K562 (cell line): ENCODE results near the gene FAM78A. TPM values are rescaled to one million over a fixed set of nuclear protein-coding genes. Genes with fewer than 3 reads are reported as not detected.

Experiments used
- CREB3 ChIP-seq: fragments of 450-650 bp; conservative IDR thresholded peaks from 2 replicates; pipeline ENCODE4 v1.6.1; 2016; ENCODE audit warnings: missing genetic modification characterization, low read depth, mild to moderate bottlenecking, missing compliant biosample characterization, moderate library complexity
- CREB3L1 ChIP-seq: fragments of 450-650 bp; IDR thresholded peaks from 2 replicates; pipeline ENCODE4 v1.6.1; 2014; ENCODE audit warnings: low read depth, mild to moderate bottlenecking, moderate library complexity, borderline replicate concordance
- CREB5 ChIP-seq: fragments of 250-450 bp; sonication (Bioruptor Pico); IDR thresholded peaks from 2 replicates; pipeline ENCODE4 v1.5.0; 2020; ENCODE audit warnings: mild to moderate bottlenecking
- CUX1 ChIP-seq: fragments of 200-800 bp; sonication (Bioruptor generic); IDR thresholded peaks from 2 replicates; pipeline ENCODE4 v1.6.1; 2016; ENCODE audit warnings: missing genetic modification characterization, missing compliant biosample characterization
- CXXC5 ChIP-seq: fragments of 250-450 bp; sonication (Bioruptor Pico); IDR thresholded peaks from 2 replicates; pipeline ENCODE4 v1.8.0; 2022; ENCODE audit warnings: inconsistent platforms, mild to moderate bottlenecking, moderate library complexity
- ETV1 ChIP-seq: fragments of 450-650 bp; conservative IDR thresholded peaks from 2 replicates; pipeline ENCODE4 v1.6.1; 2016; ENCODE audit warnings: missing genetic modification characterization, control low read depth, low read depth, missing compliant biosample characterization
- HDAC8 ChIP-seq: fragments of 450-650 bp; IDR thresholded peaks from 2 replicates; pipeline ENCODE4 v1.6.1; 2016; ENCODE audit warnings: mild to moderate bottlenecking, missing genetic modification characterization, moderate library complexity, missing compliant biosample characterization
- HOMEZ ChIP-seq: fragments of 250-450 bp; sonication (Bioruptor Pico); IDR thresholded peaks from 2 replicates; pipeline ENCODE4 v1.4.0; 2020; ENCODE audit warnings: mild to moderate bottlenecking, moderate library complexity
- KDM1A ChIP-seq, 2 experiments: fragments of 450-650 bp; IDR thresholded peaks; 2 replicates each; pipeline ENCODE4 v1.6.1; 2016; ENCODE audit warnings: mild to moderate bottlenecking in 2 of 2
- KLF1 ChIP-seq: fragments of 450-650 bp; IDR thresholded peaks from 2 replicates; pipeline ENCODE4 v1.6.1; 2016; ENCODE audit warnings: missing genetic modification characterization, missing compliant biosample characterization
- POLR2A ChIP-seq: fragments of 450-650 bp; conservative IDR thresholded peaks from 2 replicates; pipeline ENCODE4 v1.6.1; 2016
- TAF9B ChIP-seq: fragments of 450-650 bp; IDR thresholded peaks from 2 replicates; pipeline ENCODE4 v1.6.1; 2018; ENCODE audit warnings: mild to moderate bottlenecking; ENCODE audit not compliant: partially characterized antibody
- ZBTB7A ChIP-seq: IDR thresholded peaks from 2 replicates; pipeline ENCODE4 v1.6.1; 2011; ENCODE audit warnings: low read depth, mild to moderate bottlenecking, low read length, moderate library complexity, borderline replicate concordance; ENCODE audit not compliant: control insufficient read depth
- ZNF134 ChIP-seq: fragments of 250-450 bp; sonication (Bioruptor Pico); conservative IDR thresholded peaks from 2 replicates; pipeline ENCODE4 v1.4.0; 2020
- ZNF57 ChIP-seq: fragments of 450-650 bp; formaldehyde crosslinking; IDR thresholded peaks from 2 replicates; pipeline ENCODE4 v1.4.0; 2020; ENCODE audit warnings: mild to moderate bottlenecking, moderate library complexity
- ZNF717 ChIP-seq: fragments of 250-450 bp; sonication (Bioruptor Pico); IDR thresholded peaks from 2 replicates; pipeline ENCODE4 v1.5.0; 2021
- polyA plus RNA-seq, 8 experiments: library from polyadenylated mRNA; depleted of rRNA in 4 of 8; stranded (reverse) in 5 of 8; unstranded in 3 of 8; fragments of >200 nt; fragmentation: Nextera tagmentation in 2 of 8; fragmentation: Illumina TruSeq in 1 of 8; extraction: Ambion mirVana in 2 of 8; extraction: Trizol in 1 of 8; gene quantifications; 2 replicates each; pipeline versions ENCODE4 v1.2.1 to v1.2.3, GENCODE V29; 2011 to 2014; ENCODE audit warnings: inconsistent platforms in 1 of 8, missing spikeins in 1 of 8
- total RNA-seq, 7 experiments: library from RNA; depleted of rRNA in 6 of 7; stranded (reverse); fragments of >200 nt in 6 of 7; fragmentation: Illumina TruSeq in 2 of 7; extraction: Trizol in 2 of 7; gene quantifications; 2 replicates each; pipeline versions ENCODE4 v1.2.1 to v1.2.3, GENCODE V29; 2011 to 2021; ENCODE audit warnings: low replicate concordance in 1 of 7

The FAM78A gene
- total and polyA plus RNA-seq, 9 of the 15 experiments (the other 6 are each of a cell fraction or from before 2014, with no cell fraction given), result 0.56 to 103 (median 55.2) TPM

- TF ChIP-seq CUX1 (0 out of 2 replicates have a peak, but pooled peaks have one; percentile 14), ZNF717 (CRISPR knock-in tag) (no peak), POLR2A (peak; percentile 46), TAF9B (no peak), ZNF134 (CRISPR knock-in tag) (no peak), ZNF57 (no peak), CREB3 (peak; percentile 44; the same call in 1 of the 2 replicates), ZBTB7A (peak; percentile 19; the same call in 1 of the 2 replicates), CREB5 (no peak), CXXC5 (CRISPR knock-in tag) (peak; percentile 57; the same call in 1 of the 2 replicates), KDM1A (IDR thresholded peaks at IDR 0.05) (peak; percentile 74 to 90), HDAC8 (tag) (peak; percentile 26; the same call in 1 of the 2 replicates), KLF1 (tag) (peak; percentile 83), CREB3L1 (no peak), HOMEZ (no peak), ETV1 (tag) (0 out of 2 replicates have a peak, but pooled peaks have one; percentile 14)
Measured at GRCh38 chr9:131312822-131313770, 36.8 kb upstream of the FAM78A start (continued).
